Brain microvascular endothelial cell (primary cell): ENCODE data around the gene ARHGEF5.
"Not testable (repeated sequence)": the region's sequence is repeated elsewhere in the genome, so short reads cannot be mapped to it uniquely, and the experiment has no call there.

ENCODE experiments used
- DNase-seq: peaks from one replicate; pipeline ENCODE4 v3.0.0-alpha.2; 2020
- H3K27ac ChIP-seq: fragments of 250-450 bp; sonication (Bioruptor Pico); 2 replicates; pipeline ENCODE4 v1.5.1; 2020; ENCODE audit warnings: mild to moderate bottlenecking, moderate library complexity
- H3K27me3 ChIP-seq: fragments of 250-450 bp; sonication (Bioruptor Pico); replicated peaks from 2 replicates; pipeline ENCODE4 v1.5.1; 2020; ENCODE audit warnings: mild to moderate bottlenecking
- H3K36me3 ChIP-seq: fragments of 250-450 bp; sonication (Bioruptor Pico); replicated peaks from 2 replicates; pipeline ENCODE4 v1.5.1; 2020; ENCODE audit warnings: mild to moderate bottlenecking
- H3K4me3 ChIP-seq: 2 replicates; pipeline ENCODE4 v1.5.1; 2011; ENCODE audit warnings: low read depth, mild to moderate bottlenecking, control low read depth, low read length, moderate library complexity
- in situ Hi-C: cut with HindIII; loops from 2 replicates; pipeline ENCODE4 v1.10.0; 2017; ENCODE audit warnings: low sequenced_read_pairs, low pct_ligation_motif_present

ARHGEF5 gene

DNA sequence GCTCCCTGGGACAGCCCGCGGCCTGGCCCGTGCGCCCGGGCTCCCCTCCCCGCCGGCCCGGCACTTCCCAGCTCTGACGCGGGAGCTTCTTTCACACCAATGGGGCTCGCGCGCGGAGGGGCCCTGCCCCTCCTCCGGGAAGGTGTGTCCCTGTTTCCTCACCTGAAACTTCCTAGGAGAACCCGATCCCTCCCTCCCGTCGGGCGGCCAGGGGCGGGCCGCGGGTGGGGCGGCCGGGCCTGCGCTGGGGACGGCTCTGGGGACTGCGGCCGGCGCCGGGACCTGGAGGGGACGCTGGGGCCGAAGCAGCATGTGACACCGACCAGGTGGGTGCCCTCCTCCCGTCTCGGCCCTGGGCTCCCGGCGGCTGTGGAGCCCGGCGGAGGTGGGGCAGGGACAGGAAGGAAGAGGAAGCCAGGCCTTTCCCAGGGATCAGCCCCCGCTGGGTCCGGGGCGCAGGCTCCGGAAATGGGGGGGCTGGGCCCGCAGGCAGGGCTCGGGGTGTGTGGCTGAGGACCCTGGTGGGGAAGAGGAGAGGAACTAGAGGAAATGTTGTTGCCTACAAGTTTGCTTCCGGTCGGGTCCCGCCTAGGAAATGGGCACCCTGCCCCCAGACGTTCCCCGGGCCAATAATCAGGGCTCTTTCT, at the start of gene ARHGEF5:
Gene ARHGEF5 (plus strand): TSS at position 227 of the 647 bp plus-strand sequence. CDS start 7,268 bp downstream, outside the sequence.
- H3K27ac ChIP-seq, H3K4me3 ChIP-seq: not testable (repeated sequence)

DNA sequence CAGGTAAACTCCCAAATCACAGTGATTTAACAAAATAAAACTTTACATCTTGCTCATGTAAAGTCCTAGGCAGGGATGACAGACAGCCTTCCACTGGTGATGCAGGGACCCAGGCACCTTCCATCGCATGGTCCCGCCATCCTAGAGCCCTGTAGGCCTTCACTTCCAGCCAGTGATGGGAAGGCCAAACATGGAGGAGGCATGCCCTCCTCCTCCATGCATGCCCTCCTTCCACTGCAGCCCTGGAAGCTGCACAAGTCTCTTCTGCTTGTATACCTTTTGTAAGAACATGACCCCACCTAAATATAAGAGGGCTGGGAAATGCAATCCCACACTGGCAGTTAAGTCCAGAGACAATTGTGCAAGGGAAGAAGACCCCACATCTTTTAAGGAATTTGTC, 45.5 kb upstream of the ARHGEF5 start:
- H3K27ac ChIP-seq, H3K36me3 ChIP-seq, H3K4me3 ChIP-seq, H3K27me3 ChIP-seq, in situ Hi-C loops, DNase-seq: not testable (repeated sequence)

More for the DNA sequence above, at the start of gene ARHGEF5:
- DNase-seq, H3K36me3 ChIP-seq, in situ Hi-C loops, H3K27me3 ChIP-seq: not testable (repeated sequence)

DNA sequence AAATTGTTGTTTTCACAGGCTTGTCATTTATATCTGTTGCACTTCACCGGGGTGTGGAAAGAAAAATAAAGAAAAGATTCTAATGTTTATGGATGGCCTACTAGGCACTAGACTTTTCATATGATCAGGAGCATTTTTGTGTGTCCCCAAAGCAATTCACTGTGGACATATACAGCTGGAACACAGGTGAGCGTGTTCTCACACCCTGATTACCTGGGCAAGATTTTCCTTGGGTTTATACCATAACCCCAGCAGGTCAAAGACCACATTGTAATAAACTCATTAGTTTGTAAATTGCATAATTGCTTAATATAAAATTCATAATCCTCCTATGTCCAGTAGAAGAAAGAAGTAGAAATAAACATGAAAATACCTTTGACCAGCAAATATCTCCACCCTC, 44.0 kb upstream of the ARHGEF5 start:
- H3K4me3 ChIP-seq, DNase-seq, in situ Hi-C loops, H3K27ac ChIP-seq, H3K27me3 ChIP-seq, H3K36me3 ChIP-seq: not testable (repeated sequence)

DNA sequence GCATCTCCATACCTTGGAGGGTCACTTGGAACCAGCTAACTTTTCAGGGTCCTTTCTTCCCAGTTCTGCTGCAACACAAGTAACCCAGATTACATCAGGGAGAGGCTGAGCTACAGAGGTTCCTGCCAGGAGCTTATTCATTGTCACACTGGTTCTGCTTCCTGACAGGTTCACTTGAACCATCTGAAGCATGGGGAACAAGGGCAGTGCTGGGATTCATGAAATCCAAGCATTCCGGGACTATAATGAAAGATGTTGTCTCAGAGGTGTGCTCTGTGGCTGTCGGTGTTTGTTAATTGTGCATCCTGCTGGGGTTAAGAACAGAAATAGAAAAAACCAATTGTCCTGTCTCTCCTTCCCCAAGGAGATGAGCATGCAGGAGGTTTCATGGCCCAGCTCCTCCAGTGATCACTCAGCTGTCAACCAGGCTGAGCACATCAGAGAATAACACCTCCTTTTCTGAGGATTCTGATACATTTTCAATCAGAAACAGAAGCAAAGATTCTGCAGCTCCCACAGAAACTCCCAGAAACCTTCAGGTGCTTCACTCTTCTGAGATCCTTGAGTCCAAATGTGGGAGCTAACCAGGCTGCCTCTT, 43.2 kb upstream of the ARHGEF5 start, which contains the start of gene OR2A1:
Gene OR2A1 (plus strand): TSS at position 548 of the 598 bp plus-strand sequence. CDS start 5,706 bp downstream, outside the sequence.
- DNase-seq, in situ Hi-C loops, H3K27ac ChIP-seq, H3K27me3 ChIP-seq, H3K36me3 ChIP-seq, H3K4me3 ChIP-seq: not testable (repeated sequence)

DNA sequence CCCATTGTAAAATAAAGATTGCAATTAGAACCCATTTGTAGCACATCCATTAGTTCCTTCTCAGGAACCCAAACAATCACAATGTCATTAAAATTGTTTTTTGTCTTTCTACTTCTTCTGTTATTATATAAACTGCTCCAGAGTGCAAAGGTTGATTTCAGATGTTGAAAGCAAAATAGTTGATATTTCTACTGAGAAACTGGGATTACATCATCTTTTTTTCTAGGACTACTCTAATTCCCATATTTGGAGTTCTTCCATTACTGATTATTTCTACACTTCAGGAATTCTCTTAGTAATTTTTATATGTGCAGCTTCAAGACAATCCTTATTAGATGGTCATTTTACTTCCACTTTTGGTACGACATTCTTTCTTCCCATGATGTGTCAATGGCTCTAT, 37.7 kb upstream of the ARHGEF5 start:
- H3K27ac ChIP-seq, DNase-seq, in situ Hi-C loops, H3K36me3 ChIP-seq, H3K27me3 ChIP-seq, H3K4me3 ChIP-seq: not testable (repeated sequence)

DNA sequence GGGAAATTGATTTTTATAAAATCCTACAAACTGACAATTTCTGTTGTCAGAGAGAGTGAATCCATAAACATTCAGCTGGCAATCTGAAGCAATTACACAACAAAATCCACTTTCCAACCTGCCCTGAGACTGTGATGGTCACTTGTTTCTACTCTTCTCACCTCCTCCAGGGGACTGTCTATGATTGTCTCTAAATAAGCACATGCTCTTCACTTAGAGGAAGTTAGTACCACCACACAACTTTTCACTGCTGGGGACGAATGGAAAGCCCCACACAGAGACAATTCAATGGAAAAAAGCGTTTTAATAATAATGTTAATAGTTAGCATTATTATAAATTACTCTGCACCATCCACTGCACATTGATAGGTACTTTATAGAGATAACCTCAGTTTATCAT, 35.7 kb upstream of the ARHGEF5 start:
- DNase-seq, in situ Hi-C loops: not testable (repeated sequence)

DNA sequence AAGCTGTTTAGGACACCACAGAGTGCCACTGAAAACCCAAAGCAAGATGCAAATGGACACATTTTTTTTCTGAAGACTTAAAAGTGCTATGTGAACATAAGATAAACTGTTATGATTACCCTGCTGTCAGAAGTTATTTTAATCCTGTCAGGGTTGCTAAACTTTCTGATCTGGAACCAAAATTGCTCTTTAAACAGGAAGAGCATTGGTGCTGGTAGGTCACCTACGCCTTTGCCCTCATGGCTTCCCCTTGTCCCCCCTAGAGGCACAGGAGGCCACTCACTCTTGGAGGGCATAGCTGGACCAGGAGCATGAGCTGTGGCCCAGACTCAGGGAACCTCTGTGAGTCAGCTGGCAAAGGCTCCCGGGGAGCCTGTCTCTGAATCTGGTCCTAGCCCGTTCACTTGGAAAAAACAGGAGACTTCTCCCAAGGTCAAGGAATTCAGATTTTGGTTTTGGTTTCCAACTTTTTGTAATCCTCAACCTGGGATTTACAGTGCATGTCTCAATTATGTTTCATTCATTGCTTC, 33.5 kb upstream of the ARHGEF5 start:
- in situ Hi-C loops, DNase-seq, H3K36me3 ChIP-seq: not testable (repeated sequence)

More for the DNA sequence above, 35.7 kb upstream of the ARHGEF5 start:
- H3K36me3 ChIP-seq, H3K27me3 ChIP-seq, H3K4me3 ChIP-seq, H3K27ac ChIP-seq: not testable (repeated sequence)

DNA sequence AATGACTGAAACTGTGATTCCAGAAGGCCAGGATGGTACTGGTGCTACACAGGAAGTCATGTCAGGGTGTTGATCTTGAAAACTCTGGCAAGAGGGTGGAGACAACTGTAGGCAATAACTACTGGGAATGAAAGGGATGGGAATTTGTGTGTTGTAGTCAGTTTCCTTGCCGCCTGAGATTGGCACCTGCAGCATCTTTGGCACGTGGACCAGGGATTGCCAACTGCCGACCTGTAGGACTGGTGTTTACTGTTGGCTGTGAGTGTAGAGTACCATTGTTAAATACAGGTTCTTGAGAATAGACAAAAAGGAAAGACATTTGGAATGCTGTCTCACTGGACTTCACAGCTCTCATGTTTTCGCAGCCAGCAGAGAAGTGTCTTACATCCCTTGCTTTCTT, 31.8 kb upstream of the ARHGEF5 start:
- H3K36me3 ChIP-seq, H3K27ac ChIP-seq, H3K27me3 ChIP-seq, DNase-seq, in situ Hi-C loops, H3K4me3 ChIP-seq: not testable (repeated sequence)

More for the DNA sequence above, 33.5 kb upstream of the ARHGEF5 start:
- H3K27me3 ChIP-seq, H3K27ac ChIP-seq, H3K4me3 ChIP-seq: not testable (repeated sequence)

DNA sequence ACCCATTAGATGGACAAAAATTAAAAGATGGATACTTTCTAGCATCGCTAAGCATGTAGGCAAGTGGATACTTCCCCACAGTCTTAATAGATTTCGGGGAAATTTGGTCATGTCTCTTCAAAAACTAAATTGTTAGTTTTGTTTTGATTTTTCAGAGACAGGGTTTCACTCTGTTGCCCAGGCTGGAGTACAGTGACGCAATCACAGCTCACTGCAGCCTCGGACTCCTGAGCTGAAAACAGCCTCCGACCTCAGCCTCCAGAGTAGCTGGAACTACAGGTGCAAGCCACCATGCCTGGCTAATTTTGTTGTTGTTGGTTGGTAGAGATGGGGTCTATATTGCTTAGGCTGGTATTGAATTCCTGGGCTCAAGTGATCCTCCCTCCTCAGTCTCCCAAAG, 29.3 kb upstream of the ARHGEF5 start:
- DNase-seq, H3K27ac ChIP-seq, in situ Hi-C loops, H3K36me3 ChIP-seq, H3K4me3 ChIP-seq, H3K27me3 ChIP-seq: not testable (repeated sequence)

DNA sequence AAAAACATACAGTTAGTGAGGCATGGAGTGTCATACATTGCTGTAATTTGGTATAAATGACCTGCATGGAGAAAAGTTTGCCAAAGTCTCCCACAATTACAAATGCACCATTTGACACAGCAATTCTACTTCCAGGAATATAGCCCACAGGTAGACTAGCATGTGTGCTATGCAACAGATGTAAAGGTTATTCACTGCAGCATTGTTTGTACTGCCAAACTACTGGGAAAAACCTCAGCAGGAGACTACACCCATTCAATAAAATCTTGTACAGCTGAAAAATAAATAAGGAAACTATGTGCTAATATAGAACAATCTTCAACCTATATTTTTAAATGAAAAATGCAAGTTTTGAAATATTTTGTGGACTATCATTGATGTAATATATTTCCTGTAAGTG, 25.2 kb upstream of the ARHGEF5 start:
- H3K27me3 ChIP-seq, H3K36me3 ChIP-seq, DNase-seq, H3K4me3 ChIP-seq, in situ Hi-C loops, H3K27ac ChIP-seq: not testable (repeated sequence)

DNA sequence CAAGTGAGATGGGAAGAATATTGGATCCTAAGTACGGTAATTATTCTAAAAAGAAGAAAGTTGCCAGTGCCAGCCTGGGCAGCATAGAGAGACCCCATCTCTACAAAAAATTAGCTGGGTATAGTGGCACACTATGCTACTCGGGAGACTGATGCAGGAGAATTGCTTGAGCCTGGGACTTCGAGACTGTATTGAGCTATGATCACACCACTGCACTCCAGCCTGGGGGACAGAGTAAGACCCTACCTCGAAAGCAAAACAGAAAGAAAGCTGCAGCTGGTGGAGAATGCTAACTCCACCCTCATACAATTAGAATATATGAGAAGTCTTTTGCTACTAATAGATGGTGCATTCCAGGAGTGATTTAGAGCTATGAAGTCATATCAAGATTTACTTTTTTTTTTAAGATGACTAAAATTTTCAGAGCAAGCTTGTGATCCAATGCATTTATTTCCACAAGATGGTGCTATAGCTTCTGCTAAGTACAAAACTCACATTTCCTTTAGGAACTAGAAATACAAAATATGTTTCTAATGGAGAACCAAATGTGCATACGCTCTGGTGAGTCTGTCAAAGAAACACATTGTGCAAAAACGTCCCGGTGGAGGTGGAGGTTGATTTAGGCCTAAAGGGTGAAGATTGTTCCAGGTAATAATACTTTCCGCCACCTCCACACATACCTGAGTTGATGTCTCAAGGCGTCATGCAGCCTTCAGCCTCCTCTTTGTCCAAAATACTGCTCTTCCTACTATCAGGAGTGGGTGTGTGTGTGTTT, 23.8 kb upstream of the ARHGEF5 start:
- peak; percentile 6 for DNase-seq
- in situ Hi-C loops, H3K36me3 ChIP-seq, H3K4me3 ChIP-seq, H3K27ac ChIP-seq, H3K27me3 ChIP-seq: not testable (repeated sequence)

DNA sequence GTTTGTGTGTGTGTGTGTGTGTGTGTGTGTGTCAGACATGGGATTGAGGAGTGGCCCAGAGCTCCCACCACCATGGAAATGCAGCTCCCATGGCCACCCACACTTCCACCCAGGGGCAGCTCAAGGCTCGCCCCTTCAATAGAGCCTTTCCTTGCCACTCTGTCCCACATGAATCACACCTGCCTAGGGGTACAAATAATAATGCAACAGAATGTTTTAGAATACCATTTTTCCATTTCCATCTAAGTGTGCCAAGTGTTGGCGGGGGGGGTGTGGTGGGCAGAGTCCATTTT, 23.3 kb upstream of the ARHGEF5 start:
- H3K36me3 ChIP-seq, H3K4me3 ChIP-seq, in situ Hi-C loops, H3K27me3 ChIP-seq, DNase-seq, H3K27ac ChIP-seq: not testable (repeated sequence)

DNA sequence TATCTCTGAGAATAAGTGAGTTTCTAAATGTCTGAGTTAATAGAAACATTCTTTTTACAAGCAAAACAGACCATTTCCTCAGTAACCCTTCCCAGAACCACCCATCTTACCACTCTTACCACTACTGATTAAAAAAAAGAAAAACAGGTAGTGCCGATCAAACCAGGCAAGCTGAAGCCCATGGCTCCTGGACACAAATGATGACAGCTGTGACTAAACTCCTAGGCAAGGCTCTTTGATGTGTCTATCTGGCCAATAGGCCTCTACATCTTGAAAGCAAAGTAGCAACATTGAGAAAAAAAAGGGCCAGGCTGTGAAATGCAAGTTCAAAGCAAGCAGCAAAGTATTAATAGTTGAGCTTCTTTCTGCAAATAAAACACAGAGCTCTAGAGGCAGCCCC, 6.6 kb upstream of the ARHGEF5 start:
- in situ Hi-C loops, H3K4me3 ChIP-seq, H3K36me3 ChIP-seq, H3K27me3 ChIP-seq, DNase-seq, H3K27ac ChIP-seq: not testable (repeated sequence)

DNA sequence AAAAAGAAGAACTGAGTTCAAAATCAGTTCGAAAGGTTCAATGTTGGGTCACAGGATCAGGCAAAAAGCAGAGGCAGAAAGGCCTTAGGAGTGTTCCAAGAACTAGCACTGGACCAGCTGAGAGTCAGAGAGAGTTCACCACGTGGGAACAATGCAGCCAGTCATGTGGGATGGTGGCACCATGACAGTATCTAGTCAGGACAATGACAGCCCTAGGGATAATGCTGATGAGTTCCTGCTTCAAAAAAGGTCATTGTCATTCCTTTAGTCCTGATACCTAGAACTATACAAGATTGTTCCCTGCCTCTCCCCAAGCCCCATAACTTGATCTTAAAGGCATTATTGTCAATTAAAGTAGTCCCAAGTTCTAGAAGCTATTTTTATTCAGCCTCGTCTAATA, 3.5 kb upstream of the ARHGEF5 start:
- H3K27me3 ChIP-seq, H3K4me3 ChIP-seq, H3K27ac ChIP-seq, in situ Hi-C loops, H3K36me3 ChIP-seq, DNase-seq: not testable (repeated sequence)
